HG02938 (cell line): ENCODE data around the gene ENOPH1.
"Not testable (repeated sequence)": the region's sequence is repeated elsewhere in the genome, so short reads cannot be mapped to it uniquely, and the experiment has no call there.

Source experiments
- ATAC-seq: cut with Tn5 transposase; IDR thresholded peaks from one replicate; pipeline ENCODE4 v1.9.1; 2021; ENCODE audit warnings: mild to moderate bottlenecking, moderate library complexity; ENCODE audit not compliant: unreplicated experiment

Gene ENOPH1

GRCh38 chr4:82467471-82467870, 37.1 kb downstream of the ENOPH1 start:
- no peak for ATAC-seq

GRCh38 chr4:82469791-82470345, 39.5 kb downstream of the ENOPH1 start:
- ATAC-seq: no peak

GRCh38 chr4:82473080-82473479, 42.7 kb downstream of the ENOPH1 start:
- not testable (repeated sequence) for ATAC-seq

GRCh38 chr4:82473621-82474164, 43.3 kb downstream of the ENOPH1 start:
- ATAC-seq: no peak

GRCh38 chr4:82475931-82476330, 45.5 kb downstream of the ENOPH1 start:
- ATAC-seq: not testable (repeated sequence)

GRCh38 chr4:82477469-82477868, 47.1 kb downstream of the ENOPH1 start:
- not testable (repeated sequence) for ATAC-seq

GRCh38 chr4:82479562-82479961, 49.2 kb downstream of the ENOPH1 start:
- ATAC-seq: no peak

- ATAC-seq: no peak
These were observed 50.5 kb downstream of the ENOPH1 start for GRCh38 chr4:82480771-82481505.

GRCh38 chr4:82481506-82481840, 51.1 kb downstream of the ENOPH1 start:
- ATAC-seq: no peak

- no peak for ATAC-seq
These were observed 52.0 kb downstream of the ENOPH1 start for GRCh38 chr4:82482387-82482786.

GRCh38 chr4:82484996-82485783, 54.8 kb downstream of the ENOPH1 start:
- ATAC-seq: no peak

- no peak for ATAC-seq
These were observed 58.7 kb downstream of the ENOPH1 start for GRCh38 chr4:82489076-82489475.

- no peak for ATAC-seq
These were observed 59.6 kb downstream of the ENOPH1 start for GRCh38 chr4:82489987-82490386.

- ATAC-seq: no peak
These were observed 61.0 kb downstream of the ENOPH1 start for GRCh38 chr4:82491251-82491960.

- ATAC-seq: no peak
These were observed 63.5 kb downstream of the ENOPH1 start for GRCh38 chr4:82493721-82494425.

- no peak for ATAC-seq
These were observed 65.3 kb downstream of the ENOPH1 start for GRCh38 chr4:82495666-82496065.

- no peak for ATAC-seq
These were observed 66.0 kb downstream of the ENOPH1 start for GRCh38 chr4:82496349-82496748.

- ATAC-seq: no peak
These were observed 69.5 kb downstream of the ENOPH1 start for GRCh38 chr4:82499738-82500434.

- no peak for ATAC-seq
These were observed 70.2 kb downstream of the ENOPH1 start for GRCh38 chr4:82500435-82501153.
